C4-2B (cell line): Measurements from ENCODE around the gene AHI1.
"Not testable (repeated sequence)": the region's sequence is repeated elsewhere in the genome, so short reads cannot be mapped to it uniquely, and the experiment has no call there.

ENCODE experiments used
- H3K27ac ChIP-seq: fragments of 450-650 bp; 2 replicates; pipeline ENCODE4 v1.5.1; 2017
- ZFX ChIP-seq: fragments of 450-650 bp; IDR thresholded peaks from 2 replicates; pipeline ENCODE4 v1.6.1; 2017
- TF ChIP-seq, protein P1 (sequence below): fragments of 450-650 bp; conservative IDR thresholded peaks from 2 replicates; pipeline ENCODE4 v1.5.1; 2017; ENCODE audit warnings: mild to moderate bottlenecking

AHI1 gene

DNA sequence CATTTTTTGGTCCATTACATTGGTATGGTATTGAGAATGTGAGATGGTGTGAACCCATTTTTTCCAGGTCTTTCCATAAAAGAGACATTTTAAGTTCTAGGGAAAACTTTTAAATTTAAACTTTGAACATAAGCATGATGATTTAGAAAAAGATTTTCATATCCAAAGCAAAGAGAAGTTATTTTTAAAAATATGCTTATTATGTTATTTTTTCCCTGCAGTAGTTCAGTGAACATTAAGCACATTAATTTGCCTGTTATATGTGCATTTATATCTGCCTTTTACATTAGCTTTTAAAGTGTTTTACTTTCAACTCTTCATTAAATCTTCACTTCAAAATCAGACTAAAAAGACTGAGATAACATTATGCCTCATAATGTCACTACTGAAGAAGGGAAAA, 116.7 kb downstream of the AHI1 start:
- H3K27ac ChIP-seq = no peak overlapping the region
- TF ChIP-seq, protein P1, sequence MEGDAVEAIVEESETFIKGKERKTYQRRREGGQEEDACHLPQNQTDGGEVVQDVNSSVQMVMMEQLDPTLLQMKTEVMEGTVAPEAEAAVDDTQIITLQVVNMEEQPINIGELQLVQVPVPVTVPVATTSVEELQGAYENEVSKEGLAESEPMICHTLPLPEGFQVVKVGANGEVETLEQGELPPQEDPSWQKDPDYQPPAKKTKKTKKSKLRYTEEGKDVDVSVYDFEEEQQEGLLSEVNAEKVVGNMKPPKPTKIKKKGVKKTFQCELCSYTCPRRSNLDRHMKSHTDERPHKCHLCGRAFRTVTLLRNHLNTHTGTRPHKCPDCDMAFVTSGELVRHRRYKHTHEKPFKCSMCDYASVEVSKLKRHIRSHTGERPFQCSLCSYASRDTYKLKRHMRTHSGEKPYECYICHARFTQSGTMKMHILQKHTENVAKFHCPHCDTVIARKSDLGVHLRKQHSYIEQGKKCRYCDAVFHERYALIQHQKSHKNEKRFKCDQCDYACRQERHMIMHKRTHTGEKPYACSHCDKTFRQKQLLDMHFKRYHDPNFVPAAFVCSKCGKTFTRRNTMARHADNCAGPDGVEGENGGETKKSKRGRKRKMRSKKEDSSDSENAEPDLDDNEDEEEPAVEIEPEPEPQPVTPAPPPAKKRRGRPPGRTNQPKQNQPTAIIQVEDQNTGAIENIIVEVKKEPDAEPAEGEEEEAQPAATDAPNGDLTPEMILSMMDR = no peak
- TF ChIP-seq ZFX = no peak

DNA sequence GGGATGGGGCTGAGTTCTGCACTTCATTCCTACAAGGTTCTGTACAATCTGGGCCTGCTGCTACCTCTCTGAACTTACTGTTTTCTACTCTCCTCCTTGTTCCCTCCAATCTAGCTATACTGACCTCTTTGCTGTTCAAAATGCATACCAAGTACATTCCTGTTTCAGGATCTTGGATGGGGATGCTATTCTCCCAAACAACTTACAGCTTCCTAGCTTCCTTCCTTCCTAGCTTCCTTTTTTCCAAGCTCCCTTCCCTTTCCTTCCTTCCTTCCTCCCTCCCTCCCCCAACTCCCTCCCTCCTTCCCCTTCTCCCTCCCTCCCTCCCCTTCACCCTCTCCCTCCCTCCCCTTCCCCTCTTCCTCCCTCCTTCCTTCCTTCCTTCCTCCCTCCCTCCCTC, 117.9 kb downstream of the AHI1 start:
- TF ChIP-seq, protein P1 = no peak
- TF ChIP-seq ZFX = no peak
- H3K27ac ChIP-seq = no peak overlapping the region

DNA sequence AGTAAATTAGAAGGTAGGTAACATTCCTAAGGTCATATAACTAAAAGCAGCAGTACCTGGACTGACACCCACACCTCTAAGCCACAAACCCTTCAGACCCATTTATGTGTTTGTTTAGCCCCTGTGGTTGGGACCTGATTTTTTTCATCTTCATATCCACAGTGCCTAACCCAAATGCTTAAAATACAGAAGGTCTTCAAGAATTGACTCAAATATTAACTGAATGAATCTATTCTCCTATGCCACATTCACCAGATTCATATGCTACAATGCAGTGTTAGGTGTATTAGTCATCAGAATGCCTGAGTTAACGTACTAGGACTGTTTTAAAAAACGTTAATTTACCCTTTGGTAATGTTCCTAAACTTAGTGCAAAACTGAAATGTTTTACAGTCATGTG, 124.8 kb downstream of the AHI1 start:
- TF ChIP-seq, protein P1 = no peak
- TF ChIP-seq ZFX = no peak
- H3K27ac ChIP-seq = no peak overlapping the region

DNA sequence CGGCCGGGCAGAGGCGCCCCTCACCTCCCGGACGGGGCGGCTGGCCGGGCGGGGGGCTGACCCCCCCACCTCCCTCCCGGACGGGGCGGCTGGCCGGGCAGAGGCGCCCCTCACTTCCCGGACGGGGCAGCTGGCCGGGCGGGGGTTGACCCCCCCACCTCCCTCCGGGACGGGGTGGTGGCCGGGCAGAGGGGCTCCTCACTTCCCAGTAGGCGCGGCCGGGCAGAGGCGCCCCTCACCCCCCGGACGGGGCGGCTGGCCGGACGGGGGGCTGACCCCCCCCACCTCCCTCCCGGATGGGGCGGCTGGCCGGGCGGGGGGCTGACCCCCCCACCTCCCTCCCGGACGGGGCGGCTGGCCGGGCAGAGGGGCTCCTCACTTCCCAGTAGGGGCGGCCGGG, 133.9 kb downstream of the AHI1 start:
- H3K27ac ChIP-seq = not testable (repeated sequence)

DNA sequence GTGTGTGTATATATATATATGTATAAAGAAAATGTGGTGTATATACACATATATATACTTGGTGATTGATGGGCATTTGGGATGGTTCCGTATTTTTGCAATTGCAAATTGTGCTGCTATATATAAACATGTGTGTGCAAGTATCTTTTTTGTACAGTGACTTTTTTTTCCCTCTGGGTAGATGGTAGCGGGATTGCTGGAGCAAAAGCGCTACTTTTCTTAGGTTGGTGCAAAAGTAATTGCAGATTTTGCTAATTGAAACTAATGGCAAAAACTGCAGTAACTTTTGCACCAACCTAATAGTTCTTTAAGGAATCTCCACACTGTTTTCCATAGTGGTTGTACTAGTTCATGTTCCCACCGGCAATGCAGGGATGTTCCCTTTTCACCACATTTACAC, 135.4 kb downstream of the AHI1 start:
- TF ChIP-seq, protein P1 = no peak
- no peak for TF ChIP-seq ZFX
- no peak overlapping the region for H3K27ac ChIP-seq

DNA sequence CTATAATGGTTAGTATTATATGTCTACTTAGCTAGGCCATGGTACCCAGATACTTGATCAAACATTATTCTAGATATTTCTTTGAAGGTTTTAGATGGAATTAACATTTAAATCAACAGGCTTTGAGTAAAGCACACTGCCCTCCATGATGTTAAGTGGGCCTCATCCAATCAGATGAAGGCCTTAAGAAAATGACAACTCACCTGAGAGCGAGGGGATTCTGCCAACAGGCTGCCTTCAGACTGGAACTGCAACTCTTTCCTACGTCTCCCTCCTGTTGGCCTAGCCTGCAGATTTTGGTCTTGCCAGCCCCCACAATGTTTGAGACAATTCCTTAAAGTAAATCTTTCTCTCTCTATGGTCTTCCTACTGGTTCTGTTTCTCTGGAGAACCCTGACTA, 137.3 kb downstream of the AHI1 start:
- no peak overlapping the region for H3K27ac ChIP-seq
- no peak for TF ChIP-seq ZFX
- TF ChIP-seq, protein P1 = no peak

DNA sequence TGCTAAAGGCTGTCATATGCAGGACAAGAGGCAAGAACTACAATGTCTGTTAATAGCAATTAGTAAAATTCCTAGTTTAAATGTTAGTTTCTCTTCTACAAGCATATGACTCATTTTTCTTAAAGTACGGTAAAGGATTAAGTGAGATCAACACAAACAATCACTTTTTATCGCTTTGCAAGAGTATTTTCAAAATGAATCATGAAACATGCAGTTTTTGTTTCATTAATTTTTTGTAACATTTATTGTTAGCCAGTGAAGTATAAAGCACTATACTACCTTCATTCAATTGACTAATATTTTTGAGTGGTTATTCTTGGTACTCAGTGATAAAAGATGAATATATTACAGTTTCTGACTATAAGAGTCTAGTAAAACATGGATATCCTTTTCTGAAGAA, 138.6 kb downstream of the AHI1 start:
- TF ChIP-seq, protein P1 = no peak
- TF ChIP-seq ZFX = no peak
- H3K27ac ChIP-seq = no peak overlapping the region

DNA sequence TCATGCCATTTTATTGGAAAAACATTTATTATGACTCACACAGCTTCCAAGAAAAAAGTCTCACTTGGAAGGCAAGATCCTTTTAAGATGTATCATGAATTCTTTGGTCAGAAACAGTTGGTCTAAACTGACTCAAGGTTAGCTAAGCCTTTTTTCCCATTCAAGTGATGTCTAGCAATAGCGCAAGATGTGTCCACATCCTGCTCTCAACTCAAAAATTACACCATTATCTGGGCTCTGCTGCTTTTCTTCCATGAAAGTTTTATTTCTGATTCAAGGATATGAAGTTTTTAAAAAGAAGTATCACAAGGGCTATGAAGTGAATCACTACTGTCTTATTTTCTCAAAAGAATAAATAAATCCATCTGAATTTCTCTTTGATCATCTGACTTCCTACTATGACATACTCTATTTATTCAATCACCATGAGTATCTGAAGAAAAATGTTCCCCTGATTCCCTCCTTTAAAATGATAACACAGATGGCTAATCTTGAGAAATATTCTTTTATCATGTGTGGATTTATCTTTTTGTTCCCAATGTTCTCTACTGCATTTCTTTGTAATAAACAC, 139.2 kb downstream of the AHI1 start:
- TF ChIP-seq, protein P1 = no peak
- TF ChIP-seq ZFX = no peak
- H3K27ac ChIP-seq = no peak overlapping the region
